Putamen (tissue), 1 donor: Measurements from ENCODE around the gene SLC66A2.
"Not testable (repeated sequence)": the region's sequence is repeated elsewhere in the genome, so short reads cannot be mapped to it uniquely, and the experiment has no call there.

ENCODE experiments used
- DNase-seq: peaks from one replicate; pipeline ENCODE4 v3.0.0-alpha.2; 2016; ENCODE audit warnings: low spot score

SLC66A2 gene

DNA sequence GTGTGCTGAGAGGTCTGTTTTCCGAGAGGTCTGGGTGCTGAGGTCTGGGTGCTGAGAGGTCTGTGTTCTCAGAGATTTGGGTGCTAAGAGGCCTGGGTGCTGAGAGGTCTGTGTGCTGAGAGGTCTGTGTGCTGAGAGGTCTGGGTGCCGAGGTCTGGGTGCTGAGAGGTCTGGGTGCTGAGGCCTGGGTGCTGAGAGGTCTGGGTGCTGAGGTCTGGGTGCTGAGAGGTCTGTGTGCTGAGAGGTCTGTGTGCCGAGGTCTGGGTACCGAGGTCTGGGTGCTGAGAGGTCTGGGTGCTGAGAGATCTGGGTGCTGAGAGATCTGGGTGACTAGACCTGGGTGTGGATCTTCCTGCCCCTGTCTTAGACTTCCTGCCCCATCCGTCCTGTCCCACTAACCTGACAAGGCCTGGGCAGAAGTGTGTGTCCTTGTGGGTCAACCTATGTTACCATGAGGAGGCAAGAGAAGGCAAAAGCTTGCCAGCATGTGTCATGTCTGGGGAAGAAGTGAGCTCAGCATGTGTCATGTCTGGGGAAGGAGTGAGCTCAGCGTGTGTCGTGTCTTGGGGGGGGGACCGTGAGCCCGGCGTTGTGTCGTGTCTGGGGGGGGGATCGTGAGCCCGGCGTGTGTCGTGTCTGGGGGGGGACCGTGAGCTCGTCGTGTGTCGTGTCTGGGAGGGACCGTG is 84.4 kb downstream of the SLC66A2 start:
- DNase-seq, result no peak

DNA sequence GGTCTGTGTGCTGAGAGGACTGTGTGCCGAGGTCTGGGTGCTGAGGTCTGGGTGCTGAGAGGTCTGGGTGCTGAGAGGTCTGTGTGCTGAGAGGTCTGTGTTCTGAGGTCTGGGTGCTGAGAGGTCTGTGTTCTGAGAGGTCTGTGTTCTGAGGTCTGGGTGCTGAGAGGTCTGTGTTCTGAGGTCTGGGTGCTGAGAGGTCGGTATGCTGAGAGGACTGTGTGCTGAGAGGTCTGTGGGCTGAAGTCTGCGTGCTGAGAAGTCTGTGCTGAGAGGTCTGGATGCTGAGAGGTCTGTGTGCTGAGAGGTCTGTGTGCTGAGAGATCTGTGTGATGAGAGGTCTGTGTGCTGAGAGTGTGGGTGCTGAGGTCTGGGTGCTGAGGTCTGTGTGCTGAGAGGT is 85.5 kb downstream of the SLC66A2 start:
- DNase-seq, result not testable (repeated sequence)

DNA sequence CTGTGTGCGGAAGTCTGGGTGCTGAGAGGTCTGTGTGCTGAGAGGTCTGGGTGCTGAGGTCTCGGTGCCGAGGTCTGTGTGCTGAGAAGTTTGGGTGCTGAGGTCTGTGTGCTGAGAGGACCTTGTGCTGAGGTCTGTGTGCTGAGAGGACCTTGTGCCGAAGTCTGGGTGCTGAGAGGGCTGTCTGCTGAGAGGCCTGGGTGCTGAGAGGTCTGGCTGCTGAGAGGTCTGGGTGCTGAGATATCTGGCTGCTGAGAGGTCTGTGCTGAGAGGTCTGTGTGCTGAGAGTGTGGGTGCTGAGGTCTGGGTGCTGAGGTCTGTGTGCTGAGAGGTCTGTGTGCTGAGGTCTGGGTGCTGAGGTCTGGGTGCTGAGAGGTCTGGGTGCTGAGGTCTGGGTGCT is 86.5 kb downstream of the SLC66A2 start:
- DNase-seq, result not testable (repeated sequence)

DNA sequence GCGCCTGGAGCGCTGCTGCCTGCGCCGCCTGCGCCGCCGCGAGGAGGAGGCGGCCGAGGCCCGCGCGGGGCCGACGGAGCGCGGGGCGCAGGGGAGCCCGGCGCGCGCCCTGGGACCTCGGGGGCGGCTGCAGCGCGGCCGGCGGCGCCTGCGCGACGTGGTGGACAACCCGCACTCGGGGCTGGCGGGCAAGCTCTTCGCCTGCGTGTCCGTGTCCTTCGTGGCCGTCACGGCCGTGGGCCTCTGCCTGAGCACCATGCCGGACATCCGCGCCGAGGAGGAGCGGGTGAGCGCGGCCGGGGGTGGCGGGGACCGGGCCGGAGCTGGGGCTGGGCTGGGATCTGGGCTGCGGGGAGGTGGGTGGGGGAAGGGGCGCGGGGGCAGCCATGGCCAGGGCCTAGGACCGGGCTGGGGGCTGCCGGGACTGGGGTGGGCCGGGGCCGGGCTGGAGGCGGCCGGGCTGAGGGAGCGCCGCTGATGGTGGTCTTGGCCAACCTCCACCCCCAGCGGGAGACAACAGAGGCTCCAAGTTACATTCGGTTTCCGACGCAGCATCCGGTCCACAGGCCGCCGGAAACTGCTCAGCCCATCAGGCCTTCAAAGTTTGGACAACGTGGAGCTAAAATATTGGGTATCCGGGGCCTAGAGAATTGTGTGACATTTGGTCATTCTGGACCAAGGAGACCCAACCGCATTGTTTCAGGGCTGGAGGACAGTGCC is 87.3 kb downstream of the SLC66A2 start:
- DNase-seq, result no peak

DNA sequence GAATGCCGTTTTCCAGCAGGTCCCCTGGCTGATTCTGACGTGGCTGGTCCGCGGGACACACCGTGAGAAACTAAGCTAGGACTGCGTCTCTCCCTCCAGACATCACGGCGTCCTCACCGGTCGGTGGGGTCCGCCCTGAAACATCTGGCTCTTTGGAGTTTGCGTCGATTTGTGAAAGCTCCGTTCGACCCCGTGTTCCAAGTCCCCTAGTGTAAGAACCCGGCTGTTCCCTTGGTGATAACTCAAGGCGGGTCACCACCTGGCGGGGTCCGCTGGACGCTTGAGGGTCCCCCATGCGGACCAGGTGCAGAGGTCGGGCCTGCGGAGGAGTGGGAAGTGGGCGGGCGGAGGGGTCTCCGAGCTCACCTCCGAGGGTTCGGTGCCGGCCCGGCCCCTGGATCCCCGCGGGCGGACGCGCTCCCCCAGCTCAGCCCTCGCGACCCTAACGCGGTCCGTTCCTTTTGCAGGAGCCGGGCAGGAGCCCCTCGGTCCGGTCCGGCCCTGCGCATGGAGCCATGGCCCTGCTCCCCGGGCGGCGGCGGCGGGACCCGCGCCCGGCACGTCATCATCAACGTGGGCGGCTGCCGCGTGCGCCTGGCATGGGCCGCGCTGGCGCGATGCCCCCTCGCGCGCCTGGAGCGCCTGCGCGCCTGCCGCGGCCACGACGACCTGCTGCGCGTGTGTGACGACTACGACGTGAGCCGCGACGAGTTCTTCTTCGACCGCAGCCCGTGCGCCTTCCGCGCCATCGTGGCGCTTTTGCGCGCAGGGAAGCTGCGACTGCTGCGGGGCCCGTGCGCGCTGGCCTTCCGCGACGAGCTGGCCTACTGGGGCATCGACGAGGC is 88.1 kb downstream of the SLC66A2 start:
- DNase-seq, result no peak

DNA sequence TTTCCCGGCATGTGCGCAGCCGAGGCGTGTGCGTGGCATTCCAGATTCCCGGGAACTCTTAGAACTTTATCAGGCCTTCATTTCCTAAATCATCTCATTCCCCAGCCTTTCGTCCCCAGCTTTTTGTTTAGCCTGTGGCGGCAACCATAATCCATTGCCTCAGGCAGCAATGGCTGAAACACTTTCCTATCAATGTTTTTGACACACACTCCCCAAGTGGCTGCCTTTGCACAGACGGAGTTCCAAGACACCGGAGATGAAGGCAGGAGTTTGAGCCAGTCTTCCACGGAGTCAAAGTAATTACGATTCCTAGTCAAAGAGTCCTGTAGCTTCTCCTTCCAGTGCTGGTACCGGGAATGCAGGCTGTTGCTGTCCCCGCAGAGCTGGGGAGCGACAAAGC is 88.9 kb downstream of the SLC66A2 start:
- no peak for DNase-seq

DNA sequence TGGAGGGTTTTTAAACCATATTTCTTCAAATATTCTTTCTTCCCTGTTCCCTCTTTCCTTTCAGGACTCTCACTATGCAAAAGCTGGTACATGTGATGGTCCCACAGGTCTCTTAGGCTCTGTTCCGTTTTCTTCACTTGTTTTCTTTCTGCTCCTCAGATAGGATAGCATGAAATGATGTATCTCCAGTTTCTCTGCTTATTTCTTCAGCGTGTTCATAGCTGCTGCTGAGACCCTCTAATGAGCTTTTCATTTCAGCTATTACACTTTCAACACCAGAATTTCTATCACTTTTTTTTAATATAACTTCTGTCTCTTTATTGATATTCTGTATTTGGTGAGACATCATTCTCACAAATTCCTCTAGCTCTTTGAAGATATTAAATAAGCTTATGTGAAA is 89.8 kb downstream of the SLC66A2 start:
- DNase-seq, result no peak

DNA sequence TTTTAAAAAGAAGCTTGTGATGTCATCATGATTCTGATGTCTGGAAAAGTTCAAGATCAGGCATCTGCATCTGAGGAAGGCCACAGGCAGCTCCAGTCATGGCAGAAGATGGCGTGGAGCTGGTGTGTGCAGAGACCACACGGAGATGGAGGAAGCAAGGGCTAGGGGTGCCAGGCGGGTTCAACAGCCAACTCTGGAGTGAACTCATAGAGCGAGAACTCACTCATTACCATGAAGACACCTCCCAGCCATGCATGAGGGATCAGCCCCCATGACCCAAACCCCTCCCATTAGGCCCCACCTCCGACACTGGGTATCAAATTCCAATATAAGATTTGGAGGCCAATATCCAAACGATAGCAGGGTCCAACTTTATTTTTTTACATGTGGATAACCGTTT is 92.1 kb downstream of the SLC66A2 start:
- DNase-seq, result no peak

DNA sequence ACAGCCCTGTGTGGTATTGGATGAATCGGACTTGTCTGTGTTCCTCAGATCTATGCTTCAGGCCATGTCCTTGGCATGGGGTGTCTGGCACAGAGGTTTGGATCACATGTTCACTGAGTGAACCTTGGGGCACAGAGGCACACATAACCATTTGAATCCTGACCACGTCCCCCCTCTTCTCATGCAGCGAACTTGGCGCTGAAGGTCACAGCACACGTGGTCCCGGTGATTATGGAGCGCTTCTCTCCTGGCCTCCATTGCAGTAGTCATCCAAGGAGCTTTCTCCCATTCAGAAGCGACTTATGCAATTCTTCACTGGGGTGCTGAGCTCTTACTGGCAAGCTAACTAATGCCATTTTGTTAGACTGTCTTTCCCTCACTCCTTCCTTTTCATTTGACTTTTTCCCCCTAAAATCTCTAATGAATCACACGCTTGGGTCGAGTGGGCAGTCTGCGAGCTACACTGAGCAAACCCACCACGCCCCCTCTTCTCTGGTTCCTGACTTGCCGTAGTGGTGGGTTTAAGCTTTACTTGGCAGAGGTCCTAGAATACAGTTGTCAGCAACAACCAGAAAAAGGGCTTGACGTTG is 94.3 kb downstream of the SLC66A2 start:
- no peak for DNase-seq

DNA sequence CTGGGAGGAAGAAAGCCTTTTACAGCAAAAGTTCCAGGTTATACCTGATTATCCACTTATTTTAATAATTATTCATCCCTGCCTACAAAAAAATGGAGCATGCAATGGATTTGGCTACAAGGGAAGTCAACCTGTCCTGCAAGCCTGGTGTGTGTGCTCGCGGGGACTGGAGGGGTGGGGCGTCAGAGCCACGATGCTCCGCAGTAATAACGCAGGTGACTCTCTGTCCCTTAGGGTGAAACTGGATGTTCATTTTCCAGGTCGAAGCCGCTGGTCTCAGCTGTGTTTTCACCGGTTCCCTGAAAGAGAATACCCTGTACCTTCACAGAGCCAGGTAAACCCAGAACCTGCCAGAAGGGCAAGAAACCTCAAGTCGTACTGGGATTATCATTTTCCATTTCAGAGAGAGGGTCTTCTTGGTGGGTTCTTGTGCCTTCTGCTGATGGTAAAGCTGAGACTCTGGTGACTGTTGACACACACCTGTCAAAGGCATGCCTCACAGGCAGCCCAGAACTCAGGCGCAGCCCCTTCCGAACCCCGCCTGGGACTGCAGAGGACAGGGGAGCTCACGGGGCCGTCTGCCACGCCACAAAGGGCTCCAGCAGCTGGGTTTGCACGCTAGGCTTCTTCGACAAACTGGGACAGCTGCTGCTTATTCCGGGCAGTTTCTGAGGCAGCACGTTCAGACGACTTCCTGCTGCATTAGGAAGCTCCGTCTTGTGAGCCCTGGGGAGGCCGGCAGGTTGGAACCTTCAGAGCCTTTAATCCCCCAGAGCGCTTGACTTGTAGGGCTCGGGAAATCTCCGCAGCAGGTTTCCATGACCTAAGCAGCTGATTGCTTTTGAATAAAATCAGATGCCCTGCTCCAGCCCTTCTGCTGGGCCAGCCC is 95.1 kb downstream of the SLC66A2 start:
- DNase-seq, result no peak

DNA sequence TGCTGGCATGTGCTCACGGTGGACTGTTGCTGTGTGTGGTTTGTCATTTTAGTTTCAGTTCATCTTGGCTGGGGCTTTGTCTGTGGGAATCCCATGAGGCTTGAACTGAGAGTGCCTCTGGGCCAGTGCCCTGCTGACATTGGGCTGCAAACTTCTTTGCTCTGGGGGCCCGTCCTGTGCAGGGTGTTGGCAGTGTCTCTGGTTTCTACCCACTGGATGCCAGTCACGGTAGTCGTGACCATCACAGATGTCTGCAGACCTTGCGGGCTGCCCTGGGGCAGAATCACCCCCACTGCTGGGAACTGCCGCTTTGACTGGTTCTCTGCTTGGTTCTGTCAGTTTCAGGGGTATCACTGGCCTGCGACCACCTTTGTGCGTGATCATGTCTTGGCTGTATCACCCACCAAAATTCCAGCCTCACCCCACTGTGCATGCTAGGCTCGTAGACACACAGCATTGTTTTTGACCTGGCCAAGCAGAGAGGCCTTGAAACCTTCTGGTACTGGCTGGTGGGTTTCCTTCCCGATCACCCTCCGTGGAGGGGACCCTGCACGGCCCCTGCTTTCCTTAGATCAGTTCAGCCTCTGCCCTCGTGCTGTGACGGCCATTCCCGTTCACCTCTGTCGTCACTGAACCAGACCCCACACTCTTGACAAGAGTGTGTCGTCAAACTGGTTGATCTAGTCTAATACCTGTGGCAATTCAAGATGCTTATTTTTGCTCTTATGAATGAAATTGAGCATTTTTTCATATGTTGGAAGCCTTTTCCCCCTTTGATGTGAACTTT is 96.1 kb downstream of the SLC66A2 start:
- no peak for DNase-seq

DNA sequence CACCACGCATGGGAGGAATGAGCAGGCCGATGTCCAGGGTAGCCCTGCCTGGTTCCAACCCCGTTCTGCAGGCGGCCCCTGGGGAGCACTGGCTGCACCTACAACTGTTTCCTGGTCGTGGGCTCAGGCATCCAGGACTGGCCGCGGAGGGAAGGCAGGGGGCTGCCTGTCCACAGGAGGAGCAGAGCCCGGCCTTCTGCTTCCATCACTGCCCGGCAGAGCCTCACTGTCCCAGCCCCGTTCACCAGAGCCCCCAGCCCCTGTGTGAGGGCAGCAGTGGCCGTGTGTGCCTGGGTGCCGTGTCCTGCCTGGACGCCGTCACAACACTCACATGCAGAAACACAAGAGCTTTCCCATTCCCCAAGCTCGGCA is 97.5 kb downstream of the SLC66A2 start:
- DNase-seq, result no peak

DNA sequence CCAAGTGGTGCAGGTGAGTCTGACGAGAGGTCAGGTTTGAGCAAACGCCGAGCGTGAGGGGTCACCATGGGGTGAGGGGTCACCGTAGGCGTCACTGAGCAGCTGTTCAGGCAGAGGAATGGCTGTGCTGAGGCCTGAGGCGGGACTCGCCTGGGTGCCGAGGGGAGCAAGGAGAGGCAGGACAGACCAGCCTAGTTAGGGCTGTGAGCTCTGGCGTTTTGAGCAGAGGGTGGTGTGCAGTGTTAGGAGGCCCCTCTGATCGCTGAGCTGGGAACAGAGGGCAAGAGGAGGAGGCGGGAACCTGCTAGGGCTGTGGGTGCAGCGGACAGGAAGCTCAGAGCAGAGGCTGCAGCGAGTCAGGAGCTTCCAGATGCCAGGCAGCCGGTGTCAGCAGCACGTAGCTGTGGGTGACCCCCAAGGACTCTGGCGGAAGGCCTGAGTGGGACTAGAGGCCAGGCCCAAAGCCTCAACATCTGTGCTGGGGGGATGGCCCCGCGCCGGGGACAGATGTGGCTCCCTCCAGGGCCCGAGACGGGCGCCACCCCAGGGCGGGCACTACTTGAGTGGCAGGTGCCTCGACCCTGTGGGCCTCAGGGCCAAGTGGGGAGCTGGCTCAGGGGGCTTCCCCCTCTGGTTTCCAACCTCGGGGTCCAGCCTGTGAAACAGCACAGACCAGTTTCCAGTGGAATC is 98.0 kb downstream of the SLC66A2 start:
- DNase-seq, result no peak

DNA sequence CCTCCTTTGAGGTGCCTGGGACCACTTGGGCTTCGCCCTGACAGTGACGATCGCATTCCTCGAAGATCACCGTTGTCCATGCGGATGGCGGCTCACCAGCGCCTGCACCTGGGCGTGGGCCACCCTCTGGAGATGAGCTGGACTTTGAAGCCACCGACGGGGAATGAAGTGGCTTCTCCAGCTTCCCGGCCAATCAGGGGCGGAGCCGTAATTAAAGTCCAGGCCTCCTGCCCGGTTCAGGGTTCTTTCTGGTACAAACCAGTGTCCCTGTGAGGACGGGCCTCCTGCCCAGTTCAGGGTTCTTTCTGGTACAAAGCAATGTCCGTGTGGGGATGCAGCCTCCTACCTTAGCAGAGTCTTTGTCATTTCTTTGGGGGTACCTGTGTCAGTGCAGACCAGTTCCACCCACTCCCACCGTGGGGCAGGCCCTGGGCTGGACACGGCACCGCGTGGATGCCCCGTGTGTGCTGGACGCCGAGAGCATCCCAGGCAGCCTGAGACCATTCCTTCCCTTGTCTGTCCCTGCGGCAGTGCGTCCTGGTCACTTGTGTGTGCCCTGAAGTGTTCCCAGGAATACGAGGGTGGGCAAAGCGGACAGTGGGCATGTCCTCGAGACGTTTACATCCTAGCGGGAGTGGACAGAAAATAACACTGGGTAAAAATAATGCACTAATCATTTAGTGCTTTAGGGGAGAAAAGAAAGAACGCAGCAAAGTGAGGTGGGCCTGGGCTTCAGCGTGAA is 98.7 kb downstream of the SLC66A2 start:
- DNase-seq, result no peak
